ENCODE results near the gene RAB6A.
"Not testable (repeated sequence)": the region's sequence is repeated elsewhere in the genome, so short reads cannot be mapped to it uniquely, and the experiment has no call there.

RAB6A gene

GRCh38 chr11:73726825-73727224 is 34.0 kb downstream of the RAB6A start:
- DNase-seq (ENCODE audit: low read depth, low spot score): no peak

- no peak for DNase-seq (ENCODE audit: low read depth, low spot score)
Measured at GRCh38 chr11:73717136-73717535, 43.7 kb downstream of the RAB6A start.

GRCh38 chr11:73716153-73717056 is 44.5 kb downstream of the RAB6A start:
- no peak for DNase-seq (ENCODE audit: low read depth, low spot score)

GRCh38 chr11:73715541-73715940 is 45.3 kb downstream of the RAB6A start:
- DNase-seq (ENCODE audit: low read depth, low spot score): no peak

- DNase-seq (ENCODE audit: low read depth, low spot score): no peak
Measured at GRCh38 chr11:73710964-73711363, 49.9 kb downstream of the RAB6A start.

- DNase-seq (ENCODE audit: low read depth, low spot score): no peak
Measured at GRCh38 chr11:73705053-73705452, 55.8 kb downstream of the RAB6A start.

- DNase-seq (ENCODE audit: low read depth, low spot score): no peak
Measured at GRCh38 chr11:73693899-73694525, 66.9 kb downstream of the RAB6A start.

- DNase-seq (ENCODE audit: low read depth, low spot score): no peak
Measured at GRCh38 chr11:73680687-73681086, 80.2 kb downstream of the RAB6A start.

GRCh38 chr11:73676552-73676951 is 84.3 kb downstream of the RAB6A start:
- not testable (repeated sequence) for DNase-seq (ENCODE audit: low read depth, low spot score)

- no peak for DNase-seq (ENCODE audit: low read depth, low spot score)
Measured at GRCh38 chr11:73671701-73672100, 89.2 kb downstream of the RAB6A start.

GRCh38 chr11:73670808-73671207 is 90.1 kb downstream of the RAB6A start:
- no peak for DNase-seq (ENCODE audit: low read depth, low spot score)

- DNase-seq (ENCODE audit: low read depth, low spot score): no peak
Measured at GRCh38 chr11:73667891-73668290, 93.0 kb downstream of the RAB6A start.

- no peak for DNase-seq (ENCODE audit: low read depth, low spot score)
Measured at GRCh38 chr11:73664877-73665276, 96.0 kb downstream of the RAB6A start.

GRCh38 chr11:73663604-73664495 is 97.0 kb downstream of the RAB6A start:
- no peak for DNase-seq (ENCODE audit: low read depth, low spot score)

GRCh38 chr11:73662445-73663157 is 98.3 kb downstream of the RAB6A start:
- no peak for DNase-seq (ENCODE audit: low read depth, low spot score)

- DNase-seq (ENCODE audit: low read depth, low spot score): peak; percentile 75
Measured at GRCh38 chr11:73661035-73661628, 99.7 kb downstream of the RAB6A start.

GRCh38 chr11:73660497-73661034 is 100.3 kb downstream of the RAB6A start:
- DNase-seq (ENCODE audit: low read depth, low spot score): no peak

- DNase-seq (ENCODE audit: low read depth, low spot score): no peak
Measured at GRCh38 chr11:73659961-73660360, 100.9 kb downstream of the RAB6A start.

- no peak for DNase-seq (ENCODE audit: low read depth, low spot score)
Measured at GRCh38 chr11:73656985-73657384, 103.9 kb downstream of the RAB6A start.

- DNase-seq (ENCODE audit: low read depth, low spot score): no peak
Measured at GRCh38 chr11:73655686-73656085, 105.2 kb downstream of the RAB6A start.
